ENCODE measurements around the gene ZNF784. TPM values are rescaled to one million over a fixed set of nuclear protein-coding genes. Genes with fewer than 3 reads are reported as not detected.

Gene ZNF784
- total and polyA plus RNA-seq, 2 donors (not counting 3 experiments of a cell fraction or from before 2014, with no cell fraction given): 4.9 TPM

GRCh38 chr19:55581145-55581822 is 43.1 kb downstream of the ZNF784 start:
- Histone ChIP-seq H4K20me1 (replicated peaks; ENCODE audit: control insufficient read depth, extremely low read depth, insufficient read depth, low read length) (no peaks in the 10 kb centered on the region), H3K27me3 (ENCODE audit: control insufficient read depth in 2 of 2, insufficient read depth in 2 of 2, low read length in 2 of 2) (peaks cover 4 to 7% of the 10 kb centered on the region in 2 experiments), H3K27ac (ENCODE audit: insufficient read depth, low read depth, low read length) (no peak overlapping the region), H3K79me2 (ENCODE audit: control insufficient read depth, insufficient read depth, low read length) (peaks cover 12% of the 10 kb centered on the region), H2AFZ (ENCODE audit: low read depth, low read length) (peak overlapping the region; percentile 99), H3K36me3 (ENCODE audit: control insufficient read depth in 2 of 2, extremely low read depth in 1 of 2, insufficient read depth in 2 of 2, low read length in 2 of 2) (peaks cover 0 to 7% of the 10 kb centered on the region in 2 experiments), H3K4me2 (ENCODE audit: insufficient read depth, low read length) (peak overlapping the region; percentile 78), H3K4me1 (ENCODE audit: control insufficient read depth, extremely low read depth, insufficient read depth, low read length) (peaks cover 4% of the 10 kb centered on the region), H3K9me3 (replicated peaks; ENCODE audit: control insufficient read depth, insufficient read depth, low read length) (no peaks in the 10 kb centered on the region), H3K9ac (replicated peaks; ENCODE audit: extremely low read depth, insufficient read depth, low read length) (peak overlapping the region; percentile 34), H3K4me3 (replicated peaks in 1 of 3; ENCODE audit: insufficient read depth in 1 of 3, low read depth in 1 of 3, low read length in 3 of 3) (peak overlapping the region; percentile 62 to 98 (median 84)), H3K9me1 (replicated peaks; ENCODE audit: control insufficient read depth, extremely low read depth, insufficient read depth, low read length) (no peaks in the 10 kb centered on the region)
- intact Hi-C loops (cut with micrococcal nuclease): loop anchor here (2.0 kb wide), 1 partner anchor 18 kb away; the partner anchor contains the start of gene FIZ1
- CTCF ChIA-PET: interaction anchor here (0.6 to 1.0 kb wide), 3 partner anchors 23 to 78 kb away, joined by 3 read pairs; no protein-coding TSS in a partner anchor
- POLR2A ChIA-PET: interaction anchor here (0.7 to 1.5 kb wide), 2 partner anchors 18 to 23 kb away, joined by 4 to 5 read pairs; partner anchors contain the start of gene FIZ1
- TF ChIP-seq FOS (IDR thresholded peaks at IDR 0.05; ENCODE audit: borderline replicate concordance, insufficient read depth, low read length) (no peak), CTCF (IDR thresholded peaks at IDR 0.05; ENCODE audit: extremely low read depth in 1 of 2, insufficient read depth in 1 of 2, low read depth in 1 of 2, low read length in 2 of 2) (no peak), MAX (IDR thresholded peaks at IDR 0.05; ENCODE audit: insufficient read depth, insufficient read length) (no peak), MYC (IDR thresholded peaks at IDR 0.05; ENCODE audit: low read depth, low read length) (no peak), POLR2AphosphoS5 (IDR thresholded peaks at IDR 0.05; ENCODE audit: insufficient read depth, low read depth, low read length) (no peak), JUN (IDR thresholded peaks at IDR 0.05; ENCODE audit: borderline replicate concordance, insufficient read depth, insufficient read length, low read depth) (no peak), EZH2 (IDR thresholded peaks at IDR 0.05; ENCODE audit: borderline replicate concordance, low read depth, low read length, severe bottlenecking) (no peak), GATA2 (IDR thresholded peaks at IDR 0.05; ENCODE audit: insufficient read depth, insufficient read length, low read depth, low read length) (no peak), POLR2A (IDR thresholded peaks at IDR 0.05; ENCODE audit: low read depth, low read length) (no peak)
- BruUV-seq (replicated peaks): no TSS peak
- dilution Hi-C loops (cut with MboI; ENCODE audit: extremely low pct_ligation_motif_present, low sequenced_read_pairs): no loop called here
- FAIRE-seq (no peak), DNase-seq (ENCODE audit: low read depth, low spot score) (no peak)

Measured in endothelial cell of umbilical vein (primary cell).